Uterus (tissue), 4 donors: Measurements from ENCODE around the gene DOP1B. TPM values are rescaled to one million over a fixed set of nuclear protein-coding genes. Genes with fewer than 3 reads are reported as not detected.

Experiments
- DNase-seq, 2 donors: peaks; one replicate each; pipeline ENCODE4 v3.0.0-alpha.2; 2019 to 2020
- H3K27ac ChIP-seq, 2 donors: fragments of 200-600 bp; sonication (generic); 1 replicate in 1 of 2; 2 replicates in 1 of 2; pipeline ENCODE4 v1.5.1; 2016 to 2018
- H3K27me3 ChIP-seq, 2 donors: fragments of 200-600 bp; sonication (generic); one replicate each; pipeline ENCODE4 v1.5.1; 2018 to 2019; ENCODE audit warnings: control low read depth in 1 of 2
- H3K36me3 ChIP-seq, 2 donors: fragments of 200-600 bp; sonication (generic); one replicate each; pipeline ENCODE4 v1.5.1; 2019; ENCODE audit warnings: control low read depth in 1 of 2
- H3K4me1 ChIP-seq, 2 donors: fragments of 200-600 bp; sonication (generic); one replicate each; pipeline ENCODE4 v1.5.1; 2018 to 2019; ENCODE audit warnings: control low read depth in 1 of 2
- H3K4me3 ChIP-seq, 2 donors: fragments of 200-600 bp; sonication (generic); 1 replicate in 1 of 2; 2 replicates in 1 of 2; pipeline ENCODE4 v1.5.1; 2018 to 2019; ENCODE audit warnings: mild to moderate bottlenecking in 1 of 2
- H3K9me3 ChIP-seq, 2 donors: fragments of 200-600 bp; sonication (generic); one replicate each; pipeline ENCODE4 v1.5.1; 2019; ENCODE audit warnings: control low read depth in 1 of 2
- CTCF ChIP-seq, 4 experiments: fragments of 200-600 bp in 2 of 4; fragments of 450-650 bp in 2 of 4; sonication (generic) in 2 of 4; IDR thresholded peaks; one replicate each; pipeline ENCODE4 v1.5.1; 2016 to 2019; ENCODE audit warnings: antibody characterized with exemption in 4 of 4, mild to moderate bottlenecking in 2 of 4, moderate library complexity in 1 of 4
- POLR2A ChIP-seq, 2 donors: fragments of 450-650 bp; IDR thresholded peaks; one replicate each; pipeline ENCODE4 v1.6.1; 2016; ENCODE audit warnings: antibody characterized with exemption in 2 of 2, mild to moderate bottlenecking in 1 of 2, moderate library complexity in 1 of 2
- intact Hi-C: fragments of 100-400 bp; cut with DNase I; formaldehyde crosslinking; loops from one replicate; pipeline ENCODE4 v1.15.1; 2023; ENCODE audit warnings: low total_unique reads
- total RNA-seq, 4 donors: library from RNA; depleted of rRNA in 3 of 4; stranded (reverse); fragments of >200 nt in 3 of 4; gene quantifications; one replicate each; pipeline versions ENCODE4 v1.1.0 to v1.2.4, GENCODE V29; 2014 to 2023
- donor health status: DM: yes; HTN: yes; CAD: no.

The DOP1B gene
- total RNA-seq, 4 donors from 2014 or later: 3.8 to 18.7 (median 14.9) TPM

GRCh38 chr21:36149788-36150711, 6.6 kb upstream of the DOP1B start:
- no peaks in the 10 kb centered on the region for H3K27me3 ChIP-seq
- H3K36me3 ChIP-seq: no peaks in the 10 kb centered on the region
- H3K27ac ChIP-seq: peak overlapping the region; percentile 39 to 63
- peaks cover 0 to 7% of the 10 kb centered on the region in 2 donors for H3K4me1 ChIP-seq
- TF ChIP-seq POLR2A (IDR thresholded peaks at IDR 0.05): no peak
- no peak for TF ChIP-seq CTCF (IDR thresholded peaks at IDR 0.05)
- intact Hi-C loops: no loop called here
- H3K4me3 ChIP-seq: no peak overlapping the region
- H3K9me3 ChIP-seq: no peaks in the 10 kb centered on the region
- peak; percentile 40 to 56 for DNase-seq

DNA sequence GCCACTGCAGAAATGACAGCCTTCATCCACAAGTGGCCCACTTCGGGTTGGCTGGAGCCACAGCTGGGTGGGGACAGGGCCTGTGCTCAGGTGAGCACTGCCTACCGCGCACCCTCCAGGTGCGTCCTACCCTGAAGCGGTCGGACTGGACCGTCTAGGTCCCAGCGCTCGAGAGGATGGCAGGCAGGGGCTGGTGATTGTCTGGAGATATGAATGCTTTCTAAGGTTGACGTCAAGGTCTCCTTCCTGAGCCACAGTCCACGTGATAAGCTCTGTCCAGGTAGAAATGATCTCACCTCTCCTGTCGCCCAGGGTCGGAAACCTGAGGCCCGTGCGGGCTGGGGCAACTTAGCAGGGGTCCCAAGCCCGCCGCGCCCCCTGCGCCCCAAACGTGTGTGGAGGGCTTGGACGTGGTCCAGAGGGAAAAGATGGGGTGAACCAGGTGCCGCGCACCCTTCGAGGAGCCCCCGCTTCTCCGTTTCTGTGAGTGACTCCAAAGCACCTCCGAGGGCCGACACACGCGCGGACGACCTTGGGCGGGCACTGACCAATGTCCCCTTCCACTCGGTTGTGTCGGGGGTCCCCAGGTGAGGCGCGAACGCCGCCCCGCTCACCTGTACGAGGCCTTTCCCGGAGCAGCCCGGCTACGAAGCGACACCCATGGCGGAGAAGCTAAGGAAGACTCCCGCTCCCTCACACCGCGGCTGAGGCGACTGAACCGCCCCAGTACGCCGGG, 853 bp upstream of the DOP1B start:
- DNase-seq: peak in 1 of 2 donors; percentile 32
- H3K27ac ChIP-seq: peak overlapping the region; percentile 77 to 80
- H3K9me3 ChIP-seq: no peaks in the 10 kb centered on the region
- peaks cover 0 to under 1% of the 10 kb centered on the region in 2 donors for H3K4me1 ChIP-seq
- H3K27me3 ChIP-seq: no peaks in the 10 kb centered on the region
- peak overlapping the region; percentile 53 to 62 for H3K4me3 ChIP-seq
- no peaks in the 10 kb centered on the region for H3K36me3 ChIP-seq
- intact Hi-C loops: no loop called here
- TF ChIP-seq CTCF (IDR thresholded peaks at IDR 0.05) (no peak), POLR2A (IDR thresholded peaks at IDR 0.05) (peak; percentile 88 to 89)

GRCh38 chr21:36156339-36156814, 247 bp upstream of the DOP1B start:
- H3K27me3 ChIP-seq: no peaks in the 10 kb centered on the region
- peak; percentile 100 for DNase-seq
- peak overlapping the region; percentile 62 to 94 for H3K4me3 ChIP-seq
- intact Hi-C loops: no loop called here
- no peaks in the 10 kb centered on the region for H3K4me1 ChIP-seq
- no peak for TF ChIP-seq CTCF (IDR thresholded peaks at IDR 0.05)
- peak in 1 of 2 donors; percentile 80 for TF ChIP-seq POLR2A (IDR thresholded peaks at IDR 0.05)
- peak overlapping the region; percentile 77 to 83 for H3K27ac ChIP-seq
- no peaks in the 10 kb centered on the region for H3K9me3 ChIP-seq
- no peaks in the 10 kb centered on the region for H3K36me3 ChIP-seq

DNA sequence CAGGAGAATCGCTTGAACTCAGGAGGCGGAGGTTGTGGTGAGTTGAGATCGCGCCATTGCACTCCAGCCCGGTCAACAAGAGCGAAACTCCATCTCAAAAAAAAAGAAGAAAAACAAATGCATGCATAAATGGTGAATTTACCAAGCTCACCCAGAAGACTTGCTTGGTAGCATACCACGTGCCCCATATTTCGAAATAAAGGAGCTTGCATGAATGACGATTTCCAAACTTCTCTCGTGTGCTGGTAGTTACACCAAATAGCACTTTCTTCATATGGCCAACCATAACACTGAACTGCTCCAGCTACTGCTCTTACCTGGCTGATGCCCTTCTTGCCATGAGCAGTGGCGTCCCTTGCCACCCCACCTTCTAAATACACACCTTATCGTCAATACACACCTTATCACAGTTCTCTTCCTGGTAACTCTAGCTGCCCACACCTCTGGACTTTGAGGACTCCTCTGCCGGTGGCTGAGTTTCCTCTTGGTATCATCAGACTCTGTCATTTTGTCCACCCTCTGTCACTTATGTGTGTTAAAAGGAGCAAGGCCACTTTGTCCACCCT, 2.8 kb downstream of the DOP1B start:
- DNase-seq: no peak
- Histone ChIP-seq H3K36me3 (no peaks in the 10 kb centered on the region), H3K27ac (no peak overlapping the region), H3K4me3 (no peak overlapping the region), H3K9me3 (no peaks in the 10 kb centered on the region), H3K4me1 (no peaks in the 10 kb centered on the region), H3K27me3 (no peaks in the 10 kb centered on the region)
- TF ChIP-seq CTCF (IDR thresholded peaks at IDR 0.05): no peak
- intact Hi-C loops: no loop called here
